HG02943 (cell line): Measurements from ENCODE around the gene PCDHB2.
"Not testable (repeated sequence)": the region's sequence is repeated elsewhere in the genome, so short reads cannot be mapped to it uniquely, and the experiment has no call there.

ENCODE experiments used
- ATAC-seq: cut with Tn5 transposase; IDR thresholded peaks from one replicate; pipeline ENCODE4 v1.9.1; 2021; ENCODE audit warnings: mild to moderate bottlenecking, low read depth, moderate library complexity; ENCODE audit not compliant: unreplicated experiment

PCDHB2 gene

DNA sequence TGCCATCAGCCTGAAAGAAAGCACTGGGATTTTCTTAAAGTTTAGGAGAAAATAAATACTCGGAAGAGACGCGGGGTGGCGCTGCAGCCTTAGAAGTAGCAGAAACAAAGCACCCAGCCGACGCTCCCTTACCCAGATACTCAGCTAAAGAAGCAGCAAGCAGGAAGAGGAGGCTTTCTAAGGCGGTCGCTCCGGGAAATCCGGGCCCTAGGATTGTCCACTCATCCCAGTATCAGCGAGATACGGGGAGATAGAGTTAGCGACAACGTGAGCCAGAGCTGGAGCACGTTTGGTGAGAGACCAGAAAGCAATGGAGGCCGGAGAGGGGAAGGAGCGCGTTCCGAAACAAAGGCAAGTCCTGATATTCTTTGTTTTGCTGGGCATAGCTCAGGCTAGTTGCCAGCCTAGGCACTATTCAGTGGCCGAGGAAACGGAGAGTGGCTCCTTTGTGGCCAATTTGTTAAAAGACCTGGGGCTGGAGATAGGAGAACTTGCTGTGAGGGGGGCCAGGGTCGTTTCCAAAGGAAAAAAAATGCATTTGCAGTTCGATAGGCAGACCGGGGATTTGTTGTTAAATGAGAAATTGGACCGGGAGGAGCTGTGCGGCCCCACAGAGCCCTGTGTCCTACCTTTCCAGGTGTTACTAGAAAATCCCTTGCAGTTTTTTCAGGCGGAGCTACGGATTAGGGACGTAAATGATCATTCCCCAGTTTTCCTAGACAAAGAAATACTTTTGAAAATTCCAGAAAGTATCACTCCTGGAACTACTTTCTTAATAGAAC is at the start of gene PCDHB2:
Gene PCDHB2, plus strand, starts transcription at position 135 of the 782 bp plus-strand sequence. Its CDS starts 176 bp downstream, at position 311.
- no peak for ATAC-seq

DNA sequence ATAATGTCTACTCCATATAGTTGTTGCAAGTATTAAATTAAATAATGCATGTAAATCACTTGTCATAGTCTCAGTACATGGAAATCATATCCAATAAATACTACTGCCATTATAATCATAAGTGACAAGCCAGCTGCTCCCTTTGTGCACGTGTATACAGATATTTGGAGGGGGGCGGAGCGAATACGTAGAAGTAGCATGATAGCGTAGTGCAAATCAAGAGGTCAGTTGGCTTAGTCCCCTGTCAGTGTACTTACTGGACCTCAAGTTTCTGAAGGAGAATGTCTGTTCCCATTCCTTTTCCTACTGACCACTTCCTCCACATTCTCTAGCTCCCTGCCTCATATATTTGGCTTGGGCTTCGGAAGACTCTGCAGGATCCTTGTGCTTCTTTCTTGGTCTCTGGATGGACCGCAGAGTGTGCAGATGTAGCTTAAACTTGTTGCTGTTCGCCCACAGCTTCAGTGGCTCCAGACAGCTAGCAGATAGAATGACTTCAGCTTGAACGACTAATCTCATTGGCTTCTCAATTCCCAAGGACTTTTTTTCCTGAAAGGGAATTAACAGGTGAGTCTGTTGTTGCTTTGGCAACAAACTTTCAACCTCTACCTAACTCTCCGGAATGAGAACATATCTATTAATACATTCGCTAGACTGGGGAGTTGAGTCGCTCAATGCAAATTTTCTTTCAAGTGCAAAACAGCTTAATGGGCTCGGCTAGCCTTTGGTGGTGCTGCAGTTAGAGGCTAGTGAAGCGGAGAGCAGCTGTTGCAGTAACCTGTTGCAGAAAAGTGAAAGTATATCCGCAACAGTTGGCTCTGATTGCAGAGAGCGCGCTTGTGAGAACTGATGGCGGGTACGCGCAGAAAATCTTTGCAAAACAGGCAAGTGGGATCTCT is 43.5 kb upstream of the PCDHB2 start, which contains the start of gene PCDHB1:
Gene PCDHB1, plus strand, starts transcription at position 753 of the 899 bp plus-strand sequence. Its CDS starts 97 bp downstream, at position 850.
- ATAC-seq, result no peak

DNA sequence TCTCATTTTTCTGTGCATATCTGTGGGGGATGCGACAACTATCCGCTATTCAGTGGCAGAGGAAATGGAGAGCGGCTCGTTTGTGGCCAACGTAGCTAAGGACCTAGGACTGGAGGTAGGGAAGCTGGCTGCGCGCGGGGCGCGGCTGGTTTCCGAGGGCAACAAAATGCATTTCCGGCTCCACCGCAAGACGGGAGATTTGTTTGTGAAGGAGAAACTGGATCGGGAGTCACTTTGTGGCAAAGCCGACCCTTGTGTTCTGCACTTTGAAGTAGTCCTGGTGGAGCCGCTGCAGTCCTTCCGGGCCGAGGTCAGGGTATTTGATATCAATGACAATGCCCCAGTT is 42.9 kb upstream of the PCDHB2 start:
- ATAC-seq, result no peak

DNA sequence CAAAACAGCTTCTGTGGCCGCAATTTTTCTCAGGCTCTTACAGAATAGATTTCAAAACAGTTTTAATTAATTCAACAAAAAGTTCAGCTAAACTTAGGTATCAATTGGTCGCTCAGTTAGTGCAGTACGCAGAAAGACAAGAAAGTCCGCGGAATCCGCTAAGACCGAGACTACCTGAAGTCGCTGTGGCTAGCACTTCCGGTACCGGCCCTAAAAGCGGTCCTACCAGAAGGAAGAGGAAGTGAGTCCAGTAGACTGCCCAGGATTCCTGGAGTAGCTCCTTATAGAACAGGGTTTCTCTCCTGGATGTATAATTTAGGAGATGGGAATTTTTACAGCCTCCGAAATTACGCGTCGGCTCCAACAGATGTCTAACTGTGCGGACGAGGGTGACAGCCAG is 16.6 kb upstream of the PCDHB2 start:
- ATAC-seq, result no peak

- ATAC-seq, result no peak
These were observed 12.2 kb upstream of the PCDHB2 start for GRCh38 chr5:141082228-141082627.

DNA sequence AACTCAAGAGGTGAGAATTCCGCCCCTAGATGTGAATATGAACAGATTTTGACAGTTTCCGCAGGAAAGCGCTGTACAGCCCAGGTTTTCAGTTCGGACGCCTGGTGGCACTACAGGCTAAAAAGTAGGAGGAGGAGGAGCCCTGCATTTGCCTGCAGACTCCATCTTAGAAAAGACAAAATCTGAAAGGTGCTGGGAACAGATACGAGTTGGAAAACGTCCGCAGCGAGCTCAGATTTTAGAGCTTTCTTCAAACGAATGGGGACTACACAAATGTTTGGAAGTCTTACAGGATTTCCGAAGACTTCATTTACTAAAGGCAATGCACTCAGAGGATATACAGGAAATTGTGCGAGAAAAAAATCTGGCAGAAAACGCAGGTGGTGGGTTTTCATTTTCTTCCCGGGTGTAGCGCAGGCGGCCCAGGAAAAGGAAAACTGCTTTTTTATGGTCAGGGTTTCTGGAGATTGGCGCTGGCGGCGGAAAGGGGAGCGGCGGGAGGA is 9.9 kb upstream of the PCDHB2 start:
- ATAC-seq, result no peak

DNA sequence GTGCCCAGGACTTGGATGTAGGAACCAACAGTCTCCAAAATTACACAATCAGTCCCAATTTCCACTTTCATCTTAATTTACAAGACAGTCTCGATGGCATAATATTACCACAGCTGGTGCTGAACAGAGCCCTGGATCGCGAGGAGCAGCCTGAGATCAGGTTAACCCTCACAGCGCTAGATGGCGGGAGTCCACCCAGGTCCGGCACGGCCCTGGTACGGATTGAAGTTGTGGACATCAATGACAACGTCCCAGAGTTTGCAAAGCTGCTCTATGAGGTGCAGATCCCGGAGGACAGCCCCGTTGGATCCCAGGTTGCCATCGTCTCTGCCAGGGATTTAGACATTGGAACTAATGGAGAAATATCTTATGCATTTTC is 837 bp downstream of the PCDHB2 start:
- no peak for ATAC-seq

DNA sequence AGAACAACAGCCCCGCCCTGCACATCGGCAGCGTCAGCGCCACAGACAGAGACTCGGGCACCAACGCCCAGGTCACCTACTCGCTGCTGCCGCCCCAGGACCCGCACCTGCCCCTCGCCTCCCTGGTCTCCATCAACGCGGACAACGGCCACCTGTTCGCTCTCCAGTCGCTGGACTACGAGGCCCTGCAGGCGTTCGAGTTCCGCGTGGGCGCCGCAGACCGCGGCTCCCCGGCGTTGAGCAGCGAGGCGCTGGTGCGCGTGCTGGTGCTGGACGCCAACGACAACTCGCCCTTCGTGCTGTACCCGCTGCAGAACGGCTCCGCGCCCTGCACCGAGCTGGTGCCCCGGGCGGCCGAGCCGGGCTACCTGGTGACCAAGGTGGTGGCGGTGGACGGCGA is 1.8 kb downstream of the PCDHB2 start:
- ATAC-seq, result not testable (repeated sequence)

GRCh38 chr5:141096586-141096985 is 2.2 kb downstream of the PCDHB2 start:
- not testable (repeated sequence) for ATAC-seq

DNA sequence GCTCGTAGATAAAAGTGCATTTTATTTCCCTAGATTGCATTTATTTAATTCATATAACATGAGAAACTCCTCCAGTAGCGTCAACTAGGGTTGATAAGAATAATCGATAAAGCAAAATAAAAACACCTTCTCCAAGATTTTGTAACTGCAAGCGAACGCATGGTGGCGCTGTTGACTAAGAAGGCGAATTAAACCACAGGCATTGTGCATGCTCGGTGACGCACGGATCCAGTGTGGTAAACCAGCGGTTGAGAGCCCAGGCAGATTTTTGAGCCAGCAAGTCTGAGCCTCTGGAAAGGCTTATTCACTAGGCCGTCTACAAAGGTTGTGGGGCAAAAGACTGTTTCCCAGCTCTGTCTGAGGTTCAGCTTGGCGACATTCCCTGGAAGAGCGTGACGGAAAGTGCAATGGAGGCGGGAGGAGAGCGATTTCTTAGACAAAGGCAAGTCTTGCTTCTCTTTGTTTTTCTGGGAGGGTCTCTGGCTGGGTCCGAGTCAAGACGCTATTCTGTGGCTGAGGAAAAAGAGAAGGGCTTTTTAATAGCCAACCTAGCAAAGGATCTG is 5.9 kb downstream of the PCDHB2 start, which contains the start of gene PCDHB3:
Gene PCDHB3, plus strand, starts transcription at position 231 of the 563 bp plus-strand sequence. Its CDS starts 177 bp downstream, at position 408.
- no peak for ATAC-seq

DNA sequence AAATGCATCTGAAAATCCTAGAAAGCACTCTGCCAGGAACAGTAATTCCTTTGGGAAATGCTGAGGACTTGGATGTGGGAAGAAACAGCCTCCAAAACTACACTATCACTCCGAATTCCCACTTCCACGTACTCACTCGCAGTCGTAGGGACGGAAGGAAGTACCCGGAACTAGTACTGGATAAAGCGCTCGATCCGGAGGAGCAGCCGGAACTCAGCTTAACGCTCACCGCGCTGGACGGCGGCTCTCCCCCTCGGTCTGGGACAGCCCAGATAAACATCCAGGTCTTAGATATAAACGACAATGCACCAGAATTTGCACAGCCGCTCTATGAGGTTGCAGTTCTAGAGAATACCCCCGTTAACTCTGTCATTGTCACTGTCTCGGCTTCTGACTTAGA is 6.6 kb downstream of the PCDHB2 start:
- ATAC-seq, result no peak

DNA sequence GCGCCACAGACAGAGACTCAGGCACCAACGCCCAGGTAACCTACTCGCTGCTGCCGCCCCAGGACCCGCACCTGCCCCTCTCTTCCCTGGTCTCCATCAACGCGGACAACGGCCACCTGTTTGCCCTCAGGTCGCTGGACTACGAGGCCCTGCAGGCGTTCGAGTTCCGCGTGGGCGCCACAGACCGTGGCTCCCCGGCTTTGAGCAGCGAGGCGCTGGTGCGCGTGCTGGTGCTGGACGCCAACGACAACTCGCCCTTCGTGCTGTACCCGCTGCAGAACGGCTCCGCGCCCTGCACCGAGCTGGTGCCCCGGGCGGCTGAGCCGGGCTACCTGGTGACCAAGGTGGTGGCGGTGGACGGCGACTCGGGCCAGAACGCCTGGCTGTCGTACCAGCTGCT is 7.7 kb downstream of the PCDHB2 start:
- ATAC-seq, result not testable (repeated sequence)

- not testable (repeated sequence) for ATAC-seq
These were observed 8.1 kb downstream of the PCDHB2 start for GRCh38 chr5:141102471-141102870.

DNA sequence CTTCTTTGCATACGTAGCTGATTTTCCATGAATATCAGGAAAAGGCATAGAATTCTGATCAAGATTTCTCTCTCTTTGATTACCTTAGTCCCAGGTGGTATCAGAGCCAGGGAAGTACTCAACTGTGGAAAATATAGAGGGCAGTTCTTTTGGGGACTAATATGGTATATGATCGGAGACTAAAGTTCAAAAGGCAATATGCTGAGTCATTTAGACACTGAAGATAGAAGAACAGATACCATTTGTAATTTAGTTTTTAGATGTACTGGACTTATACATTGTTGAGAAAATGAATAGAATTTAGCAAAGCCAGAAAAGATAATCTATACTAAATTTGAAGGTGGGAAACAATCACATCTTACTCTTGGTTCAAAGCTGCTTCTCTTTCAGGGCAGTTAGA is 10.9 kb downstream of the PCDHB2 start:
- ATAC-seq, result no peak

- no peak for ATAC-seq
These were observed 24.8 kb downstream of the PCDHB2 start for GRCh38 chr5:141119250-141119649.

GRCh38 chr5:141121563-141121962 is 27.1 kb downstream of the PCDHB2 start, which contains the start of gene PCDHB4:
PCDHB4 (plus strand) TSS chr5:141121818; CDS start chr5:141121999, 181 bp downstream.
- ATAC-seq, result no peak

GRCh38 chr5:141121985-141122384 is 27.6 kb downstream of the PCDHB2 start:
- no peak for ATAC-seq

DNA sequence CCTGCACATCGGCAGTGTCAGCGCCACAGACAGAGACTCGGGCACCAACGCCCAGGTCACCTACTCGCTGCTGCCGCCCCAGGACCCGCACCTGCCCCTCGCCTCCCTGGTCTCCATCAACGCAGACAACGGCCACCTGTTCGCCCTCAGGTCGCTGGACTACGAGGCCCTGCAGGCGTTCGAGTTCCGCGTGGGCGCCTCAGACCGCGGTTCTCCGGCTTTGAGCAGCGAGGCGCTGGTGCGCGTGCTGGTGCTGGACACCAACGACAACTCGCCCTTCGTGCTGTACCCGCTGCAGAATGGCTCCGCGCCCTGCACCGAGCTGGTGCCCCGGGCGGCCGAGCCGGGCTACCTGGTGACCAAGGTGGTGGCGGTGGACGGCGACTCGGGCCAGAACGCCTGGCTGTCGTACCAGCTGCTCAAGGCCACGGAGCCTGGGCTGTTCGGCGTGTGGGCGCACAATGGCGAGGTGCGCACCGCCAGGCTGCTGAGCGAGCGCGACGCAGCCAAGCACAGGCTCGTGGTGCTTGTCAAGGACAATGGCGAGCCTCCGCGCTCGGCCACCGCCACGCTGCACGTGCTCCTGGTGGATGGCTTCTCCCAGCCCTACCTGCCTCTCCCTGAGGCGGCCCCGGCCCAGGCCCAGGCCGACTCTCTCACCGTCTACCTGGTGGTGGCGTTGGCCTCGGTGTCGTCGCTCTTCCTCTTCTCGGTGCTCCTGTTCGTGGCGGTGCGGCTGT is 29.2 kb downstream of the PCDHB2 start:
- ATAC-seq, result not testable (repeated sequence)

GRCh38 chr5:141127305-141127704 is 32.9 kb downstream of the PCDHB2 start:
- ATAC-seq, result no peak
